A673 (cell line): ENCODE data around the gene SLC17A7. TPM values are rescaled to one million over a fixed set of nuclear protein-coding genes. Genes with fewer than 3 reads are reported as not detected.
"Not testable (repeated sequence)": the region's sequence is repeated elsewhere in the genome, so short reads cannot be mapped to it uniquely, and the experiment has no call there.

ENCODE experiments used
- BruUV-seq: library from RNA; stranded (reverse); fragments of 400-500 nt; replicated peaks from 2 replicates; lab custom pipeline; 2021; lab: Mats Ljungman, UMichigan
- CTCF ChIA-PET: fragments of 300-600 bp; sonication (Branson Sonifier 250); formaldehyde crosslinking; loops from one replicate; lab custom pipeline; 2022; ENCODE audit warnings: antibody characterized with exemption; lab: Charles Lee
- POLR2A ChIA-PET: fragments of 300-600 bp; sonication (Branson Sonifier 250); formaldehyde crosslinking; loops from one replicate; lab custom pipeline; 2022; ENCODE audit warnings: antibody characterized with exemption; ENCODE audit not compliant: low non-redundant PET; lab: Charles Lee
- DNase-seq: peaks from one replicate; pipeline ENCODE4 v3.0.0-alpha.2; 2015; ENCODE audit warnings: low spot score
- H3K27ac ChIP-seq: fragments of 200-600 bp; sonication (generic); 2 replicates; pipeline ENCODE4 v1.5.1; 2016; ENCODE audit warnings: mixed run types, low read depth, mild to moderate bottlenecking, mixed read lengths, antibody characterized with exemption, low read length; ENCODE audit not compliant: poor library complexity, severe bottlenecking
- H3K27me3 ChIP-seq: fragments of 200-600 bp; sonication (generic); replicated peaks from 2 replicates; pipeline ENCODE4 v1.6.1; 2017; ENCODE audit warnings: mixed run types, low read depth, mild to moderate bottlenecking, mixed read lengths, antibody characterized with exemption, low read length; ENCODE audit not compliant: insufficient read depth, poor library complexity
- H3K36me3 ChIP-seq: fragments of 200-600 bp; sonication (generic); 2 replicates; pipeline ENCODE4 v1.6.1; 2016; ENCODE audit warnings: mixed run types, mild to moderate bottlenecking, mixed read lengths, antibody characterized with exemption, low read length; ENCODE audit not compliant: insufficient read depth, poor library complexity, severe bottlenecking
- H3K4me1 ChIP-seq: fragments of 200-600 bp; sonication (generic); 2 replicates; pipeline ENCODE4 v1.6.1; 2017; ENCODE audit warnings: mixed run types, mild to moderate bottlenecking, mixed read lengths, antibody characterized with exemption, low read length; ENCODE audit not compliant: insufficient read depth, poor library complexity, severe bottlenecking
- H3K4me3 ChIP-seq: fragments of 200-600 bp; sonication (generic); 2 replicates; pipeline ENCODE4 v1.5.1; 2016; ENCODE audit warnings: low read depth, mixed run types, mild to moderate bottlenecking, mixed read lengths, low read length; ENCODE audit not compliant: poor library complexity, severe bottlenecking
- H3K9me3 ChIP-seq: fragments of 200-600 bp; sonication (generic); 2 replicates; pipeline ENCODE4 v1.6.1; 2016; ENCODE audit warnings: mixed run types, low read depth, mild to moderate bottlenecking, mixed read lengths, antibody characterized with exemption, low read length; ENCODE audit not compliant: poor library complexity, severe bottlenecking
- CTCF ChIP-seq: fragments of 300-800, 200-600 bp; sonication (generic); conservative IDR thresholded peaks from 2 replicates; pipeline ENCODE4 v1.5.1; 2017; ENCODE audit warnings: low read depth, mild to moderate bottlenecking, antibody characterized with exemption, low read length, moderate library complexity, mixed read lengths
- EZH2 ChIP-seq: fragments of 200-600 bp; sonication (generic); IDR thresholded peaks from 2 replicates; pipeline ENCODE4 v1.6.1; 2017; ENCODE audit warnings: borderline replicate concordance, low read depth, mild to moderate bottlenecking, mixed read lengths, antibody characterized with exemption, low read length; ENCODE audit not compliant: poor library complexity, severe bottlenecking
- intact Hi-C: fragments of 100-400 bp; cut with micrococcal nuclease; formaldehyde crosslinking; loops from one replicate; pipeline ENCODE4 v1.10.0; 2022; ENCODE audit not compliant: unreplicated experiment
- total RNA-seq: library from RNA; stranded (reverse); gene quantifications from 2 replicates; pipeline ENCODE4 v1.2.3, GENCODE V29; 2021

SLC17A7 gene
- total RNA-seq, 1 experiment from 2014 or later: 1.7 TPM

GRCh38 chr19:49461656-49462055 is 20.3 kb upstream of the SLC17A7 start:
- TF ChIP-seq CTCF (no peak), EZH2 (no peak)

GRCh38 chr19:49461130-49461529 is 19.8 kb upstream of the SLC17A7 start:
- intact Hi-C loops, H3K27me3 ChIP-seq, POLR2A ChIA-PET, H3K27ac ChIP-seq, BruUV-seq, H3K4me3 ChIP-seq, H3K9me3 ChIP-seq, CTCF ChIA-PET, H3K36me3 ChIP-seq, DNase-seq, H3K4me1 ChIP-seq: not testable (repeated sequence)

More at GRCh38 chr19:49461656-49462055, 20.3 kb upstream of the SLC17A7 start:
- no peak for DNase-seq
- H3K27me3 ChIP-seq: no peaks in the 10 kb centered on the region
- no peak overlapping the region for H3K27ac ChIP-seq
- intact Hi-C loops: no loop called here
- no peaks in the 10 kb centered on the region for H3K4me1 ChIP-seq
- ChIA-PET POLR2A (no interaction called here), CTCF (no interaction called here)
- H3K36me3 ChIP-seq: no peaks in the 10 kb centered on the region
- BruUV-seq: no TSS peak
- H3K4me3 ChIP-seq: no peak overlapping the region
- H3K9me3 ChIP-seq: no peaks in the 10 kb centered on the region

GRCh38 chr19:49459388-49459787 is 18.1 kb upstream of the SLC17A7 start:
- H3K9me3 ChIP-seq: no peaks in the 10 kb centered on the region
- H3K4me3 ChIP-seq: no peak overlapping the region
- no peak overlapping the region for H3K27ac ChIP-seq
- CTCF ChIA-PET: no interaction called here
- no peak for DNase-seq
- no peaks in the 10 kb centered on the region for H3K27me3 ChIP-seq
- POLR2A ChIA-PET: no interaction called here
- no peaks in the 10 kb centered on the region for H3K36me3 ChIP-seq
- no peak for TF ChIP-seq EZH2
- no peak for TF ChIP-seq CTCF
- intact Hi-C loops: no loop called here
- H3K4me1 ChIP-seq: peaks cover 1% of the 10 kb centered on the region
- no TSS peak for BruUV-seq

- no peak overlapping the region for H3K27ac ChIP-seq
- H3K27me3 ChIP-seq: no peaks in the 10 kb centered on the region
- intact Hi-C loops: no loop called here
- DNase-seq: no peak
- ChIA-PET CTCF (interaction anchor here (1.1 kb wide), 1 partner anchor 17 kb away, joined by 3 read pairs; no protein-coding TSS in a partner anchor), POLR2A (no interaction called here)
- H3K9me3 ChIP-seq: no peaks in the 10 kb centered on the region
- TF ChIP-seq EZH2 (no peak), CTCF (no peak)
- H3K4me3 ChIP-seq: no peak overlapping the region
- peaks cover 6% of the 10 kb centered on the region for H3K4me1 ChIP-seq
- no peaks in the 10 kb centered on the region for H3K36me3 ChIP-seq
- no TSS peak for BruUV-seq
Measured at GRCh38 chr19:49458567-49458903, 17.2 kb upstream of the SLC17A7 start.
